GM19023 (cell line): ENCODE results near the gene CCNY.
"Not testable (repeated sequence)": the region's sequence is repeated elsewhere in the genome, so short reads cannot be mapped to it uniquely, and the experiment has no call there.

Experiments used
- ATAC-seq: cut with Tn5 transposase; IDR thresholded peaks from one replicate; pipeline ENCODE4 v1.9.1; 2021; ENCODE audit warnings: mild to moderate bottlenecking, moderate library complexity; ENCODE audit not compliant: unreplicated experiment

Gene CCNY

DNA sequence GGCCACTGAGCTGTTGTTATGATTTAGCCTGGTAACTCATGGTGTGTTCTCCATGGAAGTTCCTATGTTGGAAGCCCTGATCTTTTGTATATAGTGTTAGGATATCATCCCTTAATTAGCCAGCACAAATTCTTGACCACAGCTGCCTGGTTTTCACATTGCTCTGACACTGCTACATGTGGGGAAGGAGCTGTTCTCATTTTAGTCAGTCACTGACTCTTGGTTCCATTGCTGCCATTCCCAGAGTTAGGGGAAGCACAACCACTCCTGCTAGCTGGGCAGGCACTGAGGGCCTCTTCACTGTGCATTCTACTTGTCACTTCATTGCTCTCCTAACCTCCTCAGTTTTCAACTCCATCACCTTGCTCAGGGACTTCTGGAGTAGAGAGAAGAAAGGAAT is 170.4 kb downstream of the CCNY start:
- no peak for ATAC-seq

DNA sequence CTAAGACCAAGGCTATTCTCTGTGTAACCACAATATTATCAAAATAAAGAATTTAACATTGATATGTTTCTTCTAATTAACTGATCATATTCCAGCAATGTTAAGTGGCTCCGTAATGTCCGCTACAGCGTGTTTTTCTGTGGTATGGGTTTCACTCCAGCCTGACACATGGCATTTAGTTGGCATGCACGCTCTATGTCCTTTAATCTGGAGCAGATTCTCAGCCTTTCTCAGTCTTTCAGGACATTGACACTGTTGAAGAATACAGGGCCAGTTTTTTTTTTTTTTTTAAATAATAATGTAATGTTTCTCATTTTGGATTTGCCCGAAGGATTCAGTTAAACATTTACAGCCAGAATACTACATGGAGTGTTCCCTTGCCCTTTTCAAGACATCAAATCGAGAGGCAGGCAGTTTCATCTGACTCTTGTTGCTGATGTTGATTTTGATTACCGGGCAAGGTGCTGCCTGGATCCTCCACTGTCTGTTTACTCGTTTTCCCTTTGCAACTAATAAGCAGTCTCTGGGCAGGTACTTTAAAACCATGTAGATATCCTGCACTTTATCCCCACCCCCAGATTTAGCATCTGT is 171.3 kb downstream of the CCNY start:
- no peak for ATAC-seq

DNA sequence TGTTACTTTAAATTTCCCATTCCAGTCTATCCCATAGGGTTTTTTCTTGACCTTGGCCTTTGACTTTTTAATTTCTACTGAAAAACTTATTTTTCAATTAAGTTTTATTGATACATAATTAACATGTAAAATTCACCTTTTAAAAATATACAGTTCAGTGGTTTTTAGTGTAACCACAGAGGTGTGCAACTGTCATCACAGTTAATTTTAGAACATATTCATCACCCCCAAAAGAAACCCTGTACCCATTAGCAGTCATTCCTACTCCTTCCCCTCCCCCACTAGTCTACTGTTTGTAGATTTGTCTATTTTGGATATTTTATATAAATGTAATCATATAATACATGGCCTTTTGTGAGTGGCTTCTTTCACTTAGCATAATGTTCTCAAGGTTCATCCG is 172.3 kb downstream of the CCNY start:
- no peak for ATAC-seq

DNA sequence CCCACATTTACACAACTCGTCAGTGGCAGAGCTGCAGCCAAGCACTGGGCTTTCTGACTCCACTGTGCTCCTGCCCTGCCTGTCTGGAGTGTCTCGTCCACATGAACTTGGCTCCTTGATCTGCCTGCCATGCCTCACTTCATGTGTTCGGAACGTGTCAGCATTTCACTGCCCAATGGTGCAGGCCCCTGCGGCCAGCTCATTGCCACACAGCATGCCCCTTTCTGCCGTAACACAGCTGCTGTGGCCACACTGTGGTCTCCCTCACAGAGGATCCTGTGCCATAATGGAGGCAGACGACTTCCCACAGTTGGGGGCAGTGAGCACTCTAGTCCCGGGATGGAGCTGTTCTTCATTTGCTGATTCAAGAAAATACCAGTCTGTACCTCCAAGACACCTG is 174.6 kb downstream of the CCNY start:
- no peak for ATAC-seq

DNA sequence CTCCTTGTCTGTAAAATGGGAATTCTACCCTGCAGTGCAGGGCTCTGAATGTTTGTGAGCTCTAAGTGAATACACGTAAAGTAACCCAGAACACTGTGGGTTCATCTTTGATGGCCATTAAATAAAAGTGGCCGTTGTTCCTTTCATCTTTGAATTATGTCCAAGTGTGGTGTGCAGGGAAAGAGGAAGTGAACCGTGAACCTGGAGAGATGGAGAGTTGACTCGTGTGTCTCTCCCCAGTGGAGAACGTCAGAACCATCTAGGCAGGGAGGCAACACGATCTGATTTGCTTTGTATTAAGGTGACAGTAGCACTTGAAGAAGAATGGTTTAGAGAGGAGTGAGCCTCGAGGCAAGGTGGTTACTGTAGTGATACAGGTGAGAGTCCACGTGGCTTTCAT is 175.3 kb downstream of the CCNY start:
- no peak for ATAC-seq

DNA sequence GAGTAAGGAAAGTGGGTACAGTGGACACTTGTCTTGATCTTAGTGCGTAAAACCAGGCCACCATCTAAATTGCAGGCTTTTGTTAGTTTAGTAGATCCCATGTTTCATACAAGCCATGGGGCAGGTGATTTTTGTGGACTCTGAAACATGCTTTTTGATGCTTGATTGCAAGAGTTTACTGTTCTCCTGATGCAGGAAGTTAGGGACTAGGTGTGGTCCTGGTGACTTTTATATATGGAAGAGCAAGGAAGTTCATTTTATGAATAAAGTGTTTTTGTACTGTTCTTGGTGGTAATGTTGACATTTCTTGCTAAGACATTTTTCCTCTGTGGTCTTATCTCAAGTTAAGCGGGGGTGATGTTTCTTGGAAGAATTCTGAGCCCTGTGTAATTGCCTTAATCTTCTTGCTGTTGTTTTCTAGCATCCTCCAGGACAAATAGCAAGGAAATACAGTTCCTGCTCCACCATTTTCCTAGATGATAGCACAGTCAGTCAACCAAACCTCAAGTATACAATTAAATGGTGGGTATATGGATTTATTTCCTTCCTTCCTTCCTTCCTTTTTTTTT is 179.9 kb downstream of the CCNY start:
- no peak for ATAC-seq

DNA sequence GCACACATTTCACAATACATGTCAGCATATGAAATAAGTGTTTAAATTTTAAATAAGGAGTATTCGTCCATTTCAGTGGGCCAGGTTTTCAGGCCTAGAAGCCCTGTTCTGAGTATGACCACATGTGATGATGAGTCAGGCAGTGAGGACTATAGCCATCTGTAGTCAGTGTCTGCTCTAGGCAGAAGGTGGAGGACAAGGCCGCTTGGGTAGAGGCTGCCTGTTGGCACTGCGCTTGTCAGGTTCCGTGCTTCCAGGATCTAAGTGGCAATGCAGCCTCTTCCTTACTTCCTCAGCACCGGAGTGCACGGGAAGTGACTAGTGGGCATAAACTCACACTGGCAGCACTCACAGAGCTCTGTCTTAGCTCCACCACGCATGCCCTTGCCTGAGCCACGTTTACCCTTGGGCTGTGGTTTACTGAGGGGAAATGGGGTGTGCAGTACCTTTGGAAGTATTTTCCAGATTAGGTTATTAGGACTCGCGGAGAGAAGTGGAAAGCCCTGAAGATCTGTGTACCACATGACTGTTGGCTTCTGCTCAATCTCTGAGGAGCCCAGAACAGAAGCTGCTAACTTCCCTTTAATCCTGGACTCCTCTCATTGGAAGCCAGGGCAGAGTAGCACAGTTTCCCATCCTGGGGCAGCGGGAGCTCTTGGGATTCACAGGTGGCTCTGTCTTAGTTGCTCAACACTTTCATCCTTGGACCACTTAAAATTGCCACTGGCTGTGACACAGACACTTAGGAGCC is 181.3 kb downstream of the CCNY start:
- ATAC-seq, result no peak

DNA sequence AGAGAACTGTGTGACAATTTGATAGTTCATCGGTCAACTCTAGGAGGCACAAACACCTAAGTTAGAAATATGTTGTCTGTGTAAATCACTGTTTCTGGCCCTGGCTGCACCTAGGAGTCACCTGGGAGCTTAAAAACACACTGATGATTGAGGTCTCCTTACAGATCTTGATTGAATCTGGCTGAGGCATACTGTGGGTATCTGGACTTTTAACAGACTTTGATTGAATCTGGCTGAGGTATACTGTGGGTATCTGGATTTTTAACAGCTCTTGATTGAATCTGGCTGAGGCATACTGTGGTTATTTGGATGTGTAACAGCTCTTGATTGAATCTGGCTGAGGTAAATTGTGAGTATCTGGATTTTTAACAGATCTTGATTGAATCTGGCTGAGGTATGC is 181.9 kb downstream of the CCNY start:
- ATAC-seq, result not testable (repeated sequence)

DNA sequence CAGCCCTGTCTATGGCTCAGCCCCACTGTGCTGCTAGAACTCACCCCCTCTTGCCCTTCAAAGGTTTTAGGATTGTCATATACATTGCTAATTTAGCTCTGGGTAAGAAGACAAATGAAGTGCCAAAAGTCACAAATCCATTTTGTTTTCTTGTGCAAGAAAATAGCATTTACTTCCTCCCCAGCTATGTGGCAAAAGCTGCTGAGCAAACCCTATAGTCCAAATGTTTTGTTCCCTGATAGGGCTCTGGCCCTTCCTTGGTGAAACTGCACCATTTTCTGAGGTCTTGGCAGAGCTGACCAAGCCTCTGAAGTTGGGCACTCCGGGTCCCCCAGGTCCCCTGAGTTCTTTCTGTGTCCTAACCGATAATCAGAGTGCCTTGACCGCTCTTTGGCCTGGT is 184.7 kb downstream of the CCNY start:
- no peak for ATAC-seq

GRCh38 chr10:35523670-35524225 is 187.4 kb downstream of the CCNY start:
- ATAC-seq, result no peak

GRCh38 chr10:35526746-35527145 is 190.4 kb downstream of the CCNY start:
- no peak for ATAC-seq

DNA sequence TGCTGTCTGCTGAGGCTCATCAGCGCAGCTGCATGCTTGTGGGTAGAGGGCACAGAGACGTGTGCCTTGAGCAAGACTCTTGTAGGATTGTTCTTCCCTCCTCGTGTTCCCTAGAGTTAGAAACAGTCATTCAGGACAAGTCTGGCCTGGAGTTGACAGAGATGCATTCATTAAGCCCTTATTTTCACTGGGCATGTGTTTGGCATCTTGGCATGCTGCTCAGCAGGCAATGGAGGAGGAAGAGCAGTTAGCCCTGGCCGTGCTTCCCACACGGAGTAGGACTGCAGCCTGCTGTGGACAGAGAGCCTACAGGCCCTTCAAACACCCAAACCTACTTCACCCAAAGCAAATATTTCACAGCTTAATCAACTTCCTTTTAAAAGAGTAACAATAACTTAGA is 195.8 kb downstream of the CCNY start:
- no peak for ATAC-seq

DNA sequence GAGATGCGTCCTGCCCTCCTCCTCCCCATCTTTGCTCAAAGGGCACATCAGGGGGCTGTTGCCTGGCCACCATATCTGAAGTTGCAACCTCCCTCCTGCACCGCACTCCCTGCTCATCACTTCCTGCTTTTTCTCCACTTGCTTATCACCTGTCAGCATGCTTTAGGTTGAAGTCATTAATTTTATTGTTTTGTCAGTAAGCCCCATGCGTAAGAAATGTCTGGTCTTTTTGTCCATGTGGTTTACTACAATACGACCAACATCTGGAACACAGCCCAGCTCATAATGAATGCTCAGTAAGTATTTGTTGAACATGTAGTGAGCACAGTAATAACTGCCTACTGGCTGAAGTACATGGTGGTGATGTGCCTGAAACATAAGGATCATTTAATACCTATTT is 197.3 kb downstream of the CCNY start:
- no peak for ATAC-seq

DNA sequence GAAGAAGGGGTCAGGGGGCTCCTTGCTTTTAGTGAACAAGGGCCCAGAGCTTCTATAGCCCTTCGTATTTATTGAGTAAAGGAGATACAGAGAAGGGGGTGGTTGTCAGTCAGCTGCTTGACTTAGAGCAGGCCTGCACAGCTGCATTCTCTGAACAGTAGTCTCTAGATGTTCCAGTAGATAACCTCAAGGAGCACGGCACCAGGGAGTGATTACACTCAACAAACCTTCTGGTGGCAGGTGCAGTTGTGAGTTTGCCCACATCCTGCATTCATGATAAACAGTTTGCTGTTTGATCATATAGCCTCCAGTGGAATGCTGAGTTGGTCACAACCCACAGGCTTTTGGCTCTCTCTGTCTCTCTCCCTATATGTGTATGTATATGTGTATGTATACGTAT is 198.8 kb downstream of the CCNY start:
- no peak for ATAC-seq

DNA sequence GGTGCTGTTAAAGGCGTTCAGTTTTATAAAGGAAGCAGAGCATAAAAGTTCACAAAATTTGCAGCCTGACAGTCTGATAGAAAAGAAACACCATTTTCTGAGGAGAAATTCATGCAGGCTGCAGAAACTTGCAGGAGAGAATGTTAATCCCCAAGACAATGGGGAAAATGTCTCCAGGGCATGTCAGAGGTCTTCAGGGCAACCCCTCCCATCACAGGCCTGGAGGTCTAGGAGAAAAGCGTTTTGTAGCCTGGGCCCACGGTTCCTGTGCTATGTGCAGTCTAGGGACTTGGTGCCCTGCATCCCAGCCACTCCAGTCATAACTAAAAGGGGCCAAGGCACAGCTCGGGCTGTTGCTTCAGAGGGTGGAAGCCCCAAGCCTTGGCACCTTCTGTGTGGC is 200.5 kb downstream of the CCNY start:
- no peak for ATAC-seq

- ATAC-seq, result not testable (repeated sequence)
Measured at GRCh38 chr10:35537925-35538324, 201.6 kb downstream of the CCNY start.

DNA sequence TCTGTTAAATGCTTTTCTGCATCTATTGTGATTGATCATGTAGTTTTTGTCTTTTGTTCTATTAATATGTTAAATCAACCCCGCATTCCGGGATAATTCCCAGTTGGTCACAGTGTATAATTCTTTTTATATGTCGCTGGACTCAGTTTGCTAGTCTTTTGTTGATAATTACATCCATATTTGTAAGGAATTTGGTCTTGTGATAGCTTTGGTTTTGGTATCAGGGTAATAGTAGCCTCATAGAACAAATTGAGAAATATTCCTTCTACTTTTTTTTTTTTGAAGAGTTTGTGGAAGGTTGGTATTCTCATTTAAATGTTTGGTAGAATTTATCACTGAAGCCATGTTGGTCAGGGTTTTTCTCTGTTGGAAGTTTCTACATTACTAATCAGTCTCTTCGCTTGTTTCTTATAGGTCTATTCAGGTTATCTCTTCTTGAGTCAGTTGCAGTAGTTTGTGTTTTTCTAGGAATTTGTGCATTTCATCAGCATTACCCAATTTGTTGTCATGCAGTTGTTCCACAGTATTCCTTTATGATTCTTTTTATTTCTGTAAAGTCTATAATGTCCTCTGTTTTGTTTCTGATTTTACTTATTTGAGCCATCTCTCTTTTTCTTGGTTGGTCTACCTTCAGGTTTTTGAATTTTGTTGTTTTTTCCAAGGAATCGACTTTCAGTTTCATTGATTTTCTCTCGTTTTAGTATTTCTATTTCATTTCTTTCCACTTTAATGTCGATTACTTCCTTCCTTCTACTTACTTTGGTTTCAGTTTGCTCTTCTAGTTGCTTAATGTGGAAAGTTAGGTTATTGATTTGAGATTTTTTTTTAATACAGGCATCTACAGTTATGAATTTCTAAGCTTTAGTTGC is 204.2 kb downstream of the CCNY start:
- no peak for ATAC-seq

DNA sequence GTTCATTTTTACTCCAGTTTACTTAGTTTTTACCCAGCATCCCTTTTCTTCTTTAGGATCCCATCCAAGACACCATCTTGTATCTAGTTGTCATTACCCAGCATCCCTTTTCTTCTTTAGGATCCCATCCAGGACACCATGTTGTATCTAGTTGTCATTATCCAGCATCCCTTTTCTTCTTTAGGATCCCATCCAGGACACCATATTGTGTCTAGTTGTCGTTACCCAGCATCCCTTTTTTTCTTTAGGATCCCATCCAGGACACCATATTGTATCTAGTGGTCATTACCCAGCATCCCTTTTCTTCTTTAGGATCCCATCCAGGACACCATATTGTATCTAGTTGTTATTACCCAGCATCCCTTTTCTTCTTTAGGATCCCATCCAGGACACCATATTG is 205.4 kb downstream of the CCNY start:
- ATAC-seq, result no peak

GRCh38 chr10:35542303-35542702 is 206.0 kb downstream of the CCNY start:
- no peak for ATAC-seq

- ATAC-seq, result no peak
Measured at GRCh38 chr10:35545079-35545657, 208.9 kb downstream of the CCNY start.
